Upper lobe of left lung (tissue), 4 donors: Measurements from ENCODE around the gene DOCK4.

Source experiments
- CTCF ChIP-seq, 6 experiments: fragments of 450-650 bp in 4 of 6; fragments of 200-600 bp in 2 of 6; sonication (generic) in 2 of 6; IDR thresholded peaks; one replicate each; pipeline ENCODE4 v1.5.1; 2016 to 2019; ENCODE audit warnings: antibody characterized with exemption in 6 of 6
- EP300 ChIP-seq, 4 donors: sonication (generic); formaldehyde crosslinking; IDR thresholded peaks; one replicate each; pipeline ENCODE4 v1.5.1; 2017; ENCODE audit warnings: antibody characterized with exemption in 4 of 4, control low read depth in 2 of 4
- POLR2AphosphoS5 ChIP-seq, 2 donors: sonication (generic); formaldehyde crosslinking; IDR thresholded peaks; one replicate each; pipeline ENCODE4 v1.5.1; 2017; ENCODE audit warnings: antibody characterized with exemption in 2 of 2

GRCh38 chr7:112236597-112236996 is 30.4 kb upstream of the DOCK4 start:
- TF ChIP-seq POLR2AphosphoS5 (IDR thresholded peaks at IDR 0.05), result no peak
- no peak for TF ChIP-seq CTCF (IDR thresholded peaks at IDR 0.05)
- TF ChIP-seq EP300 (IDR thresholded peaks at IDR 0.05), result no peak
